Fibroblast of skin of back (primary cell): ENCODE results near the gene IL17REL.

Experiments used
- DNase-seq: peaks from one replicate; pipeline ENCODE4 v3.0.0-alpha.2; 2013

The IL17REL gene

DNA sequence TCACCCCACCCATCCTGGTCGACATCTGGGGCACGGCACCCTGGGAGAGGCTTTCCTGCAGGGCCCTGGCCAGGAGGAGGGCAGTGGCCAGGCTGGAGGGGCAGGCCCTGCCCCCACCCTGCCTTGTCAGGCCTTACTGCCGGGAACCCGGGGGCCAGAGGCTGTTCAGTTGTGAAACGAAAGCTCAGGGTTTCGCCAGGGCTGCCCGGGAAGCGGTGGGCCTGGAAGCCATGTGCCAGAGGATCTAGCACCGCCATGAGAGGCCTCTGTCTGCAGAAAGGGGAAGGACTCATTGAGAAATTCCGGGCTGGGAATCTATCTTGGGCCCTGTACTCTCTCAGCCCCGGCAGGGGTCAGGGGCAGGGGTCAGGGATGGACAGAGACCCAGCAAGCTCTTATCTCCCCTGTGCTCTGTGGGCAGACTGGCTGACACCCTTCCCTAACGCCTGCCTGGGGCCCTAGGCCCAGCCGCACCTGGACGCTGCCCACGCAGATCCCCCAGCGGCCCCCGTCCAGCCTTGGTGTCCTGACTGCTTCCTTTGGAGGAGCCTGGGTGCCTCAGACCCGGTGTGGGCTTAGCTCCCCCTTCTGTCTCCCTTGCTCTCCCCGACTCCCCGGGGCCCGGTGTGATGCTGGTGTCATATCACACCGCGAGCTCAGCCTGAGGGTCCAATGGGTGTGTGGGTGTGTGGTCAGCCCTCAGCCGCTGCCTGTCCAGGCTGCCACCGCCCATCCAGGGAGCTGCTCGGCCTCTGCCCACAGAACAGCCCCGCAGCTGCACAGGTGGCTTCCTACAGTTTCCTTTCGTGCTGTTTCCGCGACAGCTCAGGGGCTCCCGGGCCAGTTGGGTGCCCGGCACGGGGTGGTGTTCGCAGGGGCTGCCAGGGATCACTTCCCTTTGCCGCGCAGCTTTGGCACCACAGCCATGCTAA lies 45.5 kb downstream of the IL17REL start:
- no peak for DNase-seq

DNA sequence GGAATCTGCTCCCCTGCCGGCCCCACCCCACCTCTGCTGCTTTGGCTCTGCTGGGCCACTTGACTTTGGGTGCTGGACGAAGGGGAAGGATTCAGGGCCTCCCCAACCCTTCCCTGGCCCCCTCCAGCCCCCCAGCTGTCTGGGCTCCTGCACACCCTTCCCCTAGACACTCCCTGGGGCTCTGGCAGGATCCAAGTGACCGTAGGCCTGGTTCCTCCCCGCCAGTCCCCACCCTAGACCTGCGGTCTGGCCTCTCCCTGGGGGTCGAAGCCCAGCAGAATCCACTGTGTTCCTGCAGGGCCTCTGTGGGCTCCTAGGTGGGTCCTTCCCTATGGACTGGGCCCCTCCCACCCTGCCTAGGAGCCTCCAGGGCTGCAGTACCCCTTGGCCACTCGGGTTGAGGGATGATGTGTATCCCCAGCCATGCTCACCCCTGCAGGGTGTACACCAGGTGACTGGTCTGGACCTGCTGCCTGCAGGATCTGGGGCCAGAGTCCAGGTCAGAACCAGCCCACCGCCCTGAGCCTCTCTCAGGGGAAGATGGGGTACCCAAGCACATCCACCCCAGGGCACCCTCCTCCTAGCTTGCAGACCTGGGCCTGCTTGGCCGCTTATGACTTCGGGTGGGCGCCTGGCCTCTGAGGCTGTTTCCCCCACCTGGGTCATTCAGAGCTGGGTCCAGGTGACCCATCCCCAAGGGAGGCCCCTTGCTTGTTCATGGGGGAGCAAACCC lies 46.4 kb downstream of the IL17REL start:
- DNase-seq = no peak

DNA sequence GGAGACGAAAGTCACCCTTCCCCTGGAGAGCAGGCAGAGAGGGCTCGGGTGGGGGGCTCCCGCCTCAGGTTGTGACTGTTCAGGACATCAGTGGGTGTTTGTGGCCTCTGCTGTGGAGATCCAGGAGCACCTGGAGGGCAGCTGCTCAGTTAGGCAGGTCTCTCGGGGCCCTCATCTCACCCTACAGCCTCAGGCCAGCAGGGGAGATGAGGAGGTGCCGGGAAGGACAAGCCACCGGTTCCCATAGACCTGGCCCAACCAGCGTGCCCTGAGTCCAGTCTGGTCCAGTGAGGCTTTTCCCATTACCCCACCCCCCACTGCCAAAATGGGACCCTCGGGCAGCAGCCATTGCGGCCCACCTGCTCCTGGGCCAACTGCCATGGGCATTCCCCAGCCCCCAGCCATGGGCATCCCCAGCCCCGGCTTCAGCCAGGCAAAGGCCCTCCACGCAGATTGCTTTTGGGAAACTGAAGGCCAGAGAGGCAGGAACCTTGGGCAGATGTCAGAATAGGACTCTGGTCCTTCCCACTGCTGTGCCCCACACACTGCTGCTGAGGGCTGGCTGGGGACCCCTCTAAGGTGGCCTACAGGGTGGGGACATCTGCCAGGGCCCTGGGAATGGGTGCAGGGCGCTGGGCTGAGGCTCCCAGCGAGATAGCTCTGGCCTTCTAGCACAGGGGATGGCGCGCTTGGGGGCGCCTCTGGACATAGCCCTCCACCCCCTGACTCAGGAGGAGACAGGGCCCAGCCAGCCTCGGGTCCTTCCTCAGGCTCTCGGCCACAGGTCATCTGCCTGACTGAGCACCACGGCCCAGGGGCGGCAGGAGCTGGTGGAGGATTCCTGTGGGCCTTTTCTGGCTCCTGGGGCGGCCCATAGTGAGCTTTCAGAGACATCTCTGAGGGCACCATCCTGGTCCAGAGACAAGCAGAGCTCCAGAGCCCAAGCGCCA lies 47.2 kb downstream of the IL17REL start:
- no peak for DNase-seq

DNA sequence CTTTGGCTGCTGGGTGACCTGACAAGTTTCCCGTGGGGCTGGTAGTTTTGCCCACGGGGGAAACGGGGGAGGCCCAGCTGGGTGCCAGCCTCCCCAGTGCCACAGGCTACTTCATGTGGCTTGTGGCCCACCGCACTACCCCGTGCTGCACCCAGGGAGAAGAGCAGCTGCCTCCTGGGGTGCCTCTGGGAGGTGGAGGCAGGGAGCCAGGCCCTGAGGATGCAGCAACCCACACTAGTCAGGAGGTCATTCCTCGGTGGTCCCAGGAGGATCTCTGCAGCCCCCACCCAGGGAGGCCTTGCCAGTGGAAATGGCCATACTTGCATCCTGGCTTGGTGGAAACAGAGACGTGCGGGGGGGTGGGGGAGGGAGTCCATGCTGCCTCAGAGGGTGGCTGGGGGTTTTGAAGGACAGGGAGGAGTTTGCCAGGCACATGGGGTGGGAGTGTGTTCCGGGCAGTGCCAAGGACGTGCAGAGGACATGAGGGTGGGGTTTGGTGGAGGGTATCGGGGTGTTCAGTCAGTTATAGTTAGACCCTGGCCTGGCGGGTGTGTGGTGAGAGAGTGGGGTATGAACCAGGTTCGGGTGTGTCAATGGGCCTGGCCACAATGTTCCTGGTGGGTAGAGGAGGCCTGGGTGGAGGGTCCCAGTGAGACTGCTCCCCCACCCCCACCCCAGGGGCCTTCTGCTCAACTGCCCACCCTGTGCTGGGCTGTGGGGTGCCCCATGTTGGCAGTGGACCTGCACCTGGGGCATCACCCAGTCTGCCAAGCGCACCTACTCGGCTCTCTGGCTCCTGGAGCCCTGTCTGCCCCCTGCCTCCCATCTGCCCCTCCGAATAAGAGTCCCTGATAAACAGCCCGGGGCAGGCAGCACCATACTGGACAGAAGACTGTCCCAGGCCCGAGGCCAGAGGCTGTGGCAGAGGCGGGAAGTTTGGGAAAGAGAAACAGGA lies 48.2 kb downstream of the IL17REL start:
- DNase-seq = no peak

DNA sequence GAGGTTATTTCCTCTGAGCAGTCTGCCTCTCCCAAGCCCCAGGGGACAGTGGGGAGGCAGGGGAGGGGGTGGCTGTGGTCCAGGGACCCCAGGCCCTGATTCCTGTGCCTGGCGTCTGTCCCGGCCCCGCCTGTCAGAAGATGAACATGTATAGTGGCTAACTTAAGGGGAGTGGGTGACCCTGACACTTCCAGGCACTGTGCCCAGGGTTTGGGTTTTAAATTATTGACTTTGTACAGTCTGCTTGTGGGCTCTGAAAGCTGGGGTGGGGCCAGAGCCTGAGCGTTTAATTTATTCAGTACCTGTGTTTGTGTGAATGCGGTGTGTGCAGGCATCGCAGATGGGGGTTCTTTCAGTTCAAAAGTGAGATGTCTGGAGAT lies 48.9 kb downstream of the IL17REL start:
- DNase-seq = no peak

DNA sequence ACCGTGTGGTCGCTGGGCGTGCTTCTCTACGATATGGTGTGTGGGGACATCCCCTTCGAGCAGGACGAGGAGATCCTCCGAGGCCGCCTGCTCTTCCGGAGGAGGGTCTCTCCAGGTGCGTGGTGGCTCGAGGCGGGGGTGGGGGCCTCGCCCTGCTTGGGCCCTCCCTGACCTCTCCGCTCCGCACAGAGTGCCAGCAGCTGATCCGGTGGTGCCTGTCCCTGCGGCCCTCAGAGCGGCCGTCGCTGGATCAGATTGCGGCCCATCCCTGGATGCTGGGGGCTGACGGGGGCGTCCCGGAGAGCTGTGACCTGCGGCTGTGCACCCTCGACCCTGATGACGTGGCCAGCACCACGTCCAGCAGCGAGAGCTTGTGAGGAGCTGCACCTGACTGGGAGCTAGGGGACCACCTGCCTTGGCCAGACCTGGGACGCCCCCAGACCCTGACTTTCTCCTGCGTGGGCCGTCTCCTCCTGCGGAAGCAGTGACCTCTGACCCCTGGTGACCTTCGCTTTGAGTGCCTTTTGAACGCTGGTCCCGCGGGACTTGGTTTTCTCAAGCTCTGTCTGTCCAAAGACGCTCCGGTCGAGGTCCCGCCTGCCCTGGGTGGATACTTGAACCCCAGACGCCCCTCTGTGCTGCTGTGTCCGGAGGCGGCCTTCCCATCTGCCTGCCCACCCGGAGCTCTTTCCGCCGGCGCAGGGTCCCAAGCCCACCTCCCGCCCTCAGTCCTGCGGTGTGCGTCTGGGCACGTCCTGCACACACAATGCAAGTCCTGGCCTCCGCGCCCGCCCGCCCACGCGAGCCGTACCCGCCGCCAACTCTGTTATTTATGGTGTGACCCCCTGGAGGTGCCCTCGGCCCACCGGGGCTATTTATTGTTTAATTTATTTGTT lies 49.6 kb downstream of the IL17REL start:
- DNase-seq = no peak

DNA sequence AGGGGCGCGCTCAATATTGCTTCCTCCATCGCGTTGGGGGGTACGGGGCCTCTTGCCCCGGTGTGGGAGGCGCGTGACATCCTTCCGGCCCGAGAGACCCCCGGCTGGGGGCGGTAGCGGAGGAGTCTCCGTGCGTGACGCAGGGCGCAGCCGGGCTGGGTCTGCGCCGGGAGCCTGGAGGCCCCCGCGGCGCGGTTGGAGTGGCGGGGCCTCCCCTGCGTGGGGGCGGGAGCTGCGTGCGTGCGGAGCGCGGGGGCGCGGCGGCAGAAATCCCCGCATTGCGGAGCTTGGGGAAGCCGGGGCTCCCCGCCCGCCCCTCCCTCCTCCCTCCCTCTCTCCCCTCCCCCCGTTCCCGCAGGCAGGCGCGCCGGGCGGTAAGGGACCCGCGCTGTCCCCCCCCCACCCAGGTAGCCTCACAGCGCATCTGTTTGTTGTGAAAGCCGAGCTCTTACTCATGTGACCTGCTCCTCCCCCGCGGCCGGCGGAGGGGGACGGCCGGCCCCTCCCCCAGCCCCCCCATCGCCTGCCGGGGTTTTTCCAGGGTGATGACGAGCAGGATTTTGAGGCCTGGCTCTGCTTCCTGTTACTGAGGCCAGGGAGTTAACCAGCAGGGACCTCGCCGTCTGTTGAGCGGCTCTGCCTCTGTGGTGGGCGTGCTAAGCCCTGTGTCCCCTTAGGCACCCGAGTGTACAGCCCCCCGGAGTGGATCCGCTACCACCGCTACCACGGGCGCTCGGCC lies 50.4 kb downstream of the IL17REL start:
- peak; percentile 91 for DNase-seq

DNA sequence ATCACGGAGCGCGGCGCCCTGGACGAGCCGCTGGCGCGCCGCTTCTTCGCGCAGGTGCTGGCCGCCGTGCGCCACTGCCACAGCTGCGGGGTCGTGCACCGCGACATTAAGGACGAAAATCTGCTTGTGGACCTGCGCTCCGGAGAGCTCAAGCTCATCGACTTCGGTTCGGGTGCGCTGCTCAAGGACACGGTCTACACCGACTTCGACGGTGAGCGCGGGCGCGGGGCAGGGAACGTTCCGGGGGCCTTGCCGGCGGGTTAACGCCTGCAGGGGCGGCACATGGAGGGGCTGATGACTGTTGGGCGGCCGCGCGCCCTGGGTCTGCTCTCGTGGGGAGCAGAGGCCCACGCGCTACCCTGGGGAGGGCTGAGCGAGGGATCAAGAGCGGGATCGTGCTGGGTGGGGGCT lies 51.0 kb downstream of the IL17REL start:
- peak; percentile 33 for DNase-seq

DNA sequence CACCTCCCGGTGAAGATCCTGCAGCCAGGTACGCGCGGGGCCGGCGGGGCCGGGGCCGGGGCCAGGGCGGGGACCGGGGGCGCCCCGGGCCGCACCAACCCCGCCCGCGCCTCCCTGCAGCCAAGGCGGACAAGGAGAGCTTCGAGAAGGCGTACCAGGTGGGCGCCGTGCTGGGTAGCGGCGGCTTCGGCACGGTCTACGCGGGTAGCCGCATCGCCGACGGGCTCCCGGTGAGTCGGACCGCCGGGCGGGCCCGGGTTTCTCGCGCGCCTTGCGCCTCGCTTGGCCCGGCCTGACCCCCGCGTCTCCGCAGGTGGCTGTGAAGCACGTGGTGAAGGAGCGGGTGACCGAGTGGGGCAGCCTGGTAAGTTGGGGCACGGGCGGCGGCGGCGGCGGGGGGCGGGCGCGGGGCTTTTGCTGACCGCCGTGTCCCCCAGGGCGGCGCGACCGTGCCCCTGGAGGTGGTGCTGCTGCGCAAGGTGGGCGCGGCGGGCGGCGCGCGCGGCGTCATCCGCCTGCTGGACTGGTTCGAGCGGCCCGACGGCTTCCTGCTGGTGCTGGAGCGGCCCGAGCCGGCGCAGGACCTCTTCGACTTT lies 51.5 kb downstream of the IL17REL start:
- peak; percentile 14 for DNase-seq

DNA sequence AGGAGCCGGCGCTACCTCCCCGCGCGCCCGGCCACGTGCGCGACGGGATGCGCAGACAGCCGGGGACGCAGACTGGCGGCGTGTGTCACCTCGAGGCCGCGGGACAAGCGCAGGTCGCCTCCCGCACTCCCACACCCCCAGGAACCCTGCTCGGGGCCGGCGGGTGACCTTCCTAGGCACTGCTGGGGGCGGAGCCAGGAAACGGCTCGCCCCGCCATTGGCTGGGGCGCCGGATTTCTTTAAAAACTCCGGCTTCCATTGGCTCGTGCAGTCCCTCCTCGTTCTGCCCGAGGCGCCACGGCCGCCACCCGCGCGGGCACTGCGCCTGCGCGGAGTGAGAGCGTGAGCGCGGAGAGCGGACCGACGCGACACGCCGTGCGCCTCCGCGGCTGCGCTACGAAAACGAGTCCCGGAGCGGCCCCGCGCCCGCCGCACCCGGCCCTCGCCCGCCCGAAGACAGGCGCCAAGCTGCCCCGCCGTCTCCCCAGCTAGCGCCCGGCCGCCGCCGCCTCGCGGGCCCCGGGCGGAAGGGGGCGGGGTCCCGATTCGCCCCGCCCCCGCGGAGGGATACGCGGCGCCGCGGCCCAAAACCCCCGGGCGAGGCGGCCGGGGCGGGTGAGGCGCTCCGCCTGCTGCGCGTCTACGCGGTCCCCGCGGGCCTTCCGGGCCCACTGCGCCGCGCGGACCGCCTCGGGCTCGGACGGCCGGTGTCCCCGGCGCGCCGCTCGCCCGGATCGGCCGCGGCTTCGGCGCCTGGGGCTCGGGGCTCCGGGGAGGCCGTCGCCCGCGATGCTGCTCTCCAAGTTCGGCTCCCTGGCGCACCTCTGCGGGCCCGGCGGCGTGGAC lies 52.2 kb downstream of the IL17REL start, which contains the start of gene PIM3:
TSS of gene PIM3 (plus strand) at position 614 of the 846 bp plus-strand sequence. CDS start at position 790, 176 bp downstream.
- DNase-seq = peak; percentile 96

DNA sequence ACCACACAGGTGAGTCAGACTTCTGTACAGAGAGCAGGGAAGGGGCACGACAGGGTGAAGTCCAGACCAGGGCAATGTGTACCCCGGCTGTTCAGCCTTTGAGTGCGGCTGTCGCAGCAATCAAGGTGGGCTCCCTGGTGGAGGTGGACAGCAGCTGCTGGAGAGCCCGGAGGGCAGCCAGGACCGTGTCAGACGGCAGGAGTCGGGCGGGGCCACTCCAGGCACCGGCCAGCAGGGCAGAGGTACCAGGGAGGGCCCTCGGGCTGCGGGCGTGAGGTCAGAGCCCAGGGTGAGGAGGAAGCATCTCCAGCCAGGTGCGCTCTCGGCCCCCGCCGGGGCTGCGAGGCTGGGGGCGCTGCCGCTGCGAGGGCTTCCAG lies 52.8 kb downstream of the IL17REL start:
- peak; percentile 22 for DNase-seq

DNA sequence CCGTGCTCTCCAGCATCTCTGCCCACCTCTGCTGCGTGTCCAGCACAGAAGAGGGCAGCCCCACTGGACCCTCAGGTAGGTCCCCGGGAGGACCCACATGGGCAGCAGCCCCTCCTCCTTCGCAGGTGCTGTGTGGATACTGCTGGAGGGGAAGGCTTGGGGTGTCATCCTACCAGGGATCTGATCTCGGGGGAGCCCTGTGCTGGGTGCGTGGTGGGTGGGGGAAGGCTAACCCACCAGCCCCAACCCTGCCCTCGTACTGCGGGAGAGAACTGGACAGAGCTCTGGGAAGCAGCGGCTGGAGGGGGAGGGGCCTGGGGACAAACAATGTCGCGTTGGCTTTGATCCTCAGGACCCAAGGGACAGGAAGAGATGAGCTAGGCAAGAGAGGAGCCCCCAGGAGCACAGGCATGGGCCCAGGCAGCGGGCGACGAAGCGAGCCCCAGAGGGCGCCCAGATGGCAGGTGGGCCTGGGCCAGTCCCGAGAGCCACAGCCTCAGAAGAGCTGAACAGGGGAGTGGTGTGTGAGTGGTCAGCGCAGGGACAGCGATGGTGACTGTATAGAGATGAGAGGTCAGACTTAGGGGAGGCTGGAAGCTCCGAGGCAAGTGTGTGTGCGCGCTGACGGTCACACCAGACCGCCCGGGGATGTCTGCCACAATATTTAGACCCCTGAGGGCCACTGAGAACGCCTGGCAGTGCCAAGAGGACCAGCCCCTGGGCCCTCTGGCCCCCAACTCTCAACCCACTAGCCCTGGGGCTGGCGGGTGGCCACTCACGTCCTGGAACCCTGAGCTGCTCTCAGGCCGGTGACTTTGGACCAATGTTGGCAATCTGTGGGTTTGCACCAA lies 53.4 kb downstream of the IL17REL start:
- no peak for DNase-seq

DNA sequence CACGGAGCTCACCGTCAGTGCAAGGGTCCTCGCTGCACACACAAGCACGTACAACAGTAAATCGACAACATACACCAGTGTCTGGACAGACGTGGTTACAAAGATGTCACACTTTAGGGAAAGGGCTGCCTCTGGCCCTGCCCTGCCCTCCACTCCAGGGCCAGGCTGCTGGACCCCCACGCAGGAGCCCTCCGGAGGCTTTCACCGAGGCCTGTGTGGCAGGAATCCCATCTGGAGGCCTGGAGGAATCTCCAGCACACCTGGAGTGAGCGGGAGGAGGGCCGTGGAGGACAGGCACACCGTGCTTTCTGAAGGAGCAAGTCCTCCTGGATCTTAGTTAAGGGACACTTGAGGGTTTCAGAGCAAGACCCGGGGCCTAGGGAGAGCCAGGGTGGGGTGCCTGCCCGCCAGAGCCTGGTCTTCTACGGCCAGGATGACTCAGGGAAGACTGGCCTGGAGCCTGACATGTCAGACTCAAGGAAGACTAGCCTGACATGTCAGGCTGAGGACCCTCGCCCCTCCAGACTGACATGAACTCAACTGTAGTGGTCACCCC lies 54.1 kb downstream of the IL17REL start:
- no peak for DNase-seq

DNA sequence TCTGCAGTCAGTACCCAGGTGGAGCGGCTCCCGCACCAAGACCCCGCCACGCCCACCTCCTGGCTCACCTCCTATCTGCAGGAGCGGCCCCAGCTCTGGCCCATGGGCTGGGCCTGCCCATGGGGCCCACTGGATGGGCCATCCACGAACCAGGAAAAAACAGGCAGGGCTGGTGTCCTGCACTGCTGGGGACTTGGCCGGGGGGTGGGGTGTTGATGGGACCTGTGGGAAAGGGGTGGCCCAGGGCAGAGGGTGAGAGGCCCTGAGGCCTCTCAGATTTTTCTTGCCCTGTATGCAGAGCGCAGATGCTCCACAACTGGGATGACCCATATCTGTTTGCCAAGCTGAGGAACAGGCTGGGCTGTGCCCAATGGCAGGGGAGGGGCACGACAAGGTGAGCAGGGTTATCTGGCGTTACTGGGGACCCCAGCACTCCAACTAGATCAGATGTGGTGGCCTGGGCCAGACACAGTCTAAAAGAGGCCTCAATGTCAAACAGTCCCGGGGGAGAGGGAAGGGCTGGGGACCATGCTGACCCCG lies 54.7 kb downstream of the IL17REL start:
- DNase-seq = no peak

DNA sequence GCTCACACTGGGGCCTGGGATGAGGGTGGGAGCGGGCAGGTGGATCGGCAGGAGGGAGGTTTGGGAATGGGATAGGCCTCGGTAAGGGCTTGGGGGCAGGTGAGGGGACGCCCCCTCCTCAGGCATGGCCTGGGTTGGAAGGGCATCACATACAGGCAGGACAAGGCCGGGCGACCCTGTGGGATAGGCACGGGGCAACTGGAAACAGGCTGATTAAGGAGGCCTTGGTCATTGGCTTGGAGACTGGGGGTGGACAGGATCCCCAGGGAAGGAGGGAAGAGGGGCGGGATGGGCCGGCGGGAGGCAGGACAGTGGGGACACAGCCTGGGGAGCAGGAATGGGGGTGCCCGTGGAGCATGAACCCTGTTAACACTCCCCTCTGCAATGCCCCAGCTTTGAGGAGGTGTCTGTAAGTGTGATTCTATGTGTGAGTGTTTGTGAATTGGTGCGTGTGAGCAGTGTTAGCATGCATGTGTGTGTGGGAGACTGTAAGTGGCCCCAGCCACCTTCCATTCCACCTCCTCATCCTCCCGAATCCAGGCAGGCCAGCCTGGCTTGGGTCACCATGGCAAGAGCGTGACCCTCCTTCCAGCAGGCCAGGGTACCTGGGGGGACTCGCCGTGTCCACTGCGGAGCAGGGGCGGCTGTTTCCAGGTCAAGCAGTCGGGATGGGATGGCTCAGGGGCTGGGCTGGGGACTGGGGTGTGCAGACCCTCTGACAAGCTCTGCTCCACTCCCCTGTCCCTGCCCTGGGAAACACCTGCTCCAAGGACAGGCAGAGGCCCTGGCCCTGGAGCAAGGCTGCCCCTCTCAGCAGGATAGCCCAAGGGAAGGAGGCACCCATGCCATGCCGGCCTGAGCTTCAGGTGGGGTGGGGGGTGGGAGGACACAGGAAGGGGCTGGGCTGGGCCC lies 55.4 kb downstream of the IL17REL start:
- DNase-seq = no peak

DNA sequence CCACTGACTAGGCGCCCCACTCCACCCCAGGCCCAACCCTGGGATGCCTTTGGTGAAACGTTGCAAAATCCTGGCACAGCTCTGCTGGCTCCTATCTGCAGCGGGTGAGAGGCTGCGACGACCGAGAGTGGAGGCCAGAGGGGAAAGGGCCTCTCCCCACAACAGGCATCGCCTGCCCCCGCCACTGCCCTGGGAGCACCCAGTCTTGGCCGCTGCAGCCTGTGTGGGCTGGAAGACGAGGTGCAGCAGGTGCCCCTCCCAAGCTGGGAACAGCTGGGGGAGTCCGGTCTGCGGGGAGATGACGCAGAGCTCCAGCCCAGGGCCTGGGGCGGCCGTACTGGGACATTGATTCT lies 56.2 kb downstream of the IL17REL start:
- no peak for DNase-seq
